HepG2 (cell line): Measurements from ENCODE around the gene RPS2. TPM values are rescaled to one million over a fixed set of nuclear protein-coding genes. Genes with fewer than 3 reads are reported as not detected.
A peak's percentile ranks its signal among the peaks of the same experiment; 100 is the strongest.

Experiments used
- AGO1 ChIP-seq: fragments of 200-400 bp; formaldehyde crosslinking; IDR thresholded peaks from 2 replicates; pipeline ENCODE4 v1.6.1; 2017; ENCODE audit warnings: mild to moderate bottlenecking, low read depth, low read length, moderate library complexity; ENCODE audit not compliant: poor library complexity, severe bottlenecking
- FIP1L1 ChIP-seq: fragments of 200-400 bp; formaldehyde crosslinking; IDR thresholded peaks from 2 replicates; pipeline ENCODE4 v1.6.1; 2018; ENCODE audit warnings: low read depth, mild to moderate bottlenecking, low read length, moderate library complexity, borderline replicate concordance; ENCODE audit not compliant: insufficient read depth
- FOSL2 ChIP-seq: sonication (generic); formaldehyde crosslinking; IDR thresholded peaks from 2 replicates; pipeline ENCODE4 v1.4.0; 2020; ENCODE audit warnings: missing genetic modification reagents
- FOXC1 ChIP-seq: sonication (generic); formaldehyde crosslinking; IDR thresholded peaks from 2 replicates; pipeline ENCODE4 v1.8.0; 2022; ENCODE audit warnings: mild to moderate bottlenecking, missing genetic modification reagents, borderline replicate concordance
- HDAC2 ChIP-seq: sonication (generic); formaldehyde crosslinking; IDR thresholded peaks from 2 replicates; pipeline ENCODE4 v1.4.0; 2020; ENCODE audit warnings: missing genetic modification reagents
- HES4 ChIP-seq: sonication (generic); formaldehyde crosslinking; IDR thresholded peaks from 2 replicates; pipeline ENCODE4 v1.9.0; 2021; ENCODE audit warnings: mild to moderate bottlenecking, missing genetic modification reagents, borderline replicate concordance
- KLF16 ChIP-seq, 2 experiments: sonication (generic) in 1 of 2; formaldehyde crosslinking in 1 of 2; IDR thresholded peaks; 2 replicates each; pipeline versions ENCODE4 v1.6.1 to v1.8.0; 2016 to 2023; ENCODE audit warnings: missing genetic modification reagents in 2 of 2, missing compliant biosample characterization in 1 of 2
- MXD4 ChIP-seq: IDR thresholded peaks from 2 replicates; pipeline ENCODE4 v1.6.1; 2016; ENCODE audit warnings: mild to moderate bottlenecking, missing biosample characterization, missing genetic modification reagents
- NR2F6 ChIP-seq, 2 experiments: IDR thresholded peaks; 2 replicates each; pipeline ENCODE4 v1.6.1; 2016; ENCODE audit warnings: antibody characterized with exemption in 1 of 2, mild to moderate bottlenecking in 1 of 2
- SALL1 ChIP-seq: sonication (generic); formaldehyde crosslinking; IDR thresholded peaks from 2 replicates; pipeline ENCODE4 v1.8.0; 2022; ENCODE audit warnings: mild to moderate bottlenecking, missing genetic modification reagents
- YEATS4 ChIP-seq: sonication (generic); formaldehyde crosslinking; IDR thresholded peaks from 2 replicates; pipeline ENCODE4 v1.4.0; 2020; ENCODE audit warnings: missing genetic modification reagents, borderline replicate concordance
- ZMYM3 ChIP-seq: sonication (generic); formaldehyde crosslinking; IDR thresholded peaks from 2 replicates; pipeline ENCODE4 v1.5.1; 2020; ENCODE audit warnings: mild to moderate bottlenecking, missing genetic modification reagents
- ZNF547 ChIP-seq: sonication (generic); formaldehyde crosslinking; IDR thresholded peaks from 2 replicates; pipeline ENCODE4 v1.5.1; 2020; ENCODE audit warnings: mild to moderate bottlenecking, missing genetic modification reagents
- ZSCAN25 ChIP-seq: sonication (generic); formaldehyde crosslinking; IDR thresholded peaks from 2 replicates; pipeline ENCODE4 v1.8.0; 2022; ENCODE audit warnings: mild to moderate bottlenecking, missing genetic modification reagents
- polyA plus RNA-seq, 8 experiments: library from polyadenylated mRNA; depleted of rRNA in 3 of 8; stranded (reverse) in 7 of 8; unstranded in 1 of 8; fragments of >200 nt; fragmentation: Illumina TruSeq in 4 of 8; extraction: Trizol in 4 of 8; gene quantifications; 2 replicates each; pipeline versions ENCODE4 v1.2.1 to v1.2.3, GENCODE V29; 2011 to 2016; ENCODE audit warnings: low read depth in 4 of 8, missing spikeins in 1 of 8, mixed read lengths in 1 of 8; ENCODE audit not compliant: insufficient read depth in 1 of 8
- total RNA-seq, 5 experiments: library from RNA; depleted of rRNA; stranded (reverse); fragments of >200 nt; fragmentation: Illumina TruSeq; extraction: Trizol; gene quantifications; 2 replicates each; pipeline ENCODE4 v1.2.3, GENCODE V29; 2016; ENCODE audit warnings: low read depth in 1 of 5
- TF ChIP-seq, protein P1 (sequence below): sonication (generic); formaldehyde crosslinking; IDR thresholded peaks from 2 replicates; pipeline ENCODE4 v1.5.0; 2020; ENCODE audit warnings: mild to moderate bottlenecking, missing genetic modification reagents, borderline replicate concordance
- TF ChIP-seq, protein P2 (sequence below): sonication (generic); formaldehyde crosslinking; IDR thresholded peaks from 2 replicates; pipeline ENCODE4 v1.4.0; 2020; ENCODE audit warnings: missing genetic modification reagents, borderline replicate concordance
- TF ChIP-seq, protein P3 (sequence below): sonication (generic); formaldehyde crosslinking; IDR thresholded peaks from 2 replicates; pipeline ENCODE4 v1.5.0; 2020; ENCODE audit warnings: missing genetic modification reagents

The RPS2 gene
- total and polyA plus RNA-seq, 2 of the 13 experiments (the other 11 are each of a cell fraction or from before 2014, with no cell fraction given) = 1,908 to 4,514 TPM

DNA sequence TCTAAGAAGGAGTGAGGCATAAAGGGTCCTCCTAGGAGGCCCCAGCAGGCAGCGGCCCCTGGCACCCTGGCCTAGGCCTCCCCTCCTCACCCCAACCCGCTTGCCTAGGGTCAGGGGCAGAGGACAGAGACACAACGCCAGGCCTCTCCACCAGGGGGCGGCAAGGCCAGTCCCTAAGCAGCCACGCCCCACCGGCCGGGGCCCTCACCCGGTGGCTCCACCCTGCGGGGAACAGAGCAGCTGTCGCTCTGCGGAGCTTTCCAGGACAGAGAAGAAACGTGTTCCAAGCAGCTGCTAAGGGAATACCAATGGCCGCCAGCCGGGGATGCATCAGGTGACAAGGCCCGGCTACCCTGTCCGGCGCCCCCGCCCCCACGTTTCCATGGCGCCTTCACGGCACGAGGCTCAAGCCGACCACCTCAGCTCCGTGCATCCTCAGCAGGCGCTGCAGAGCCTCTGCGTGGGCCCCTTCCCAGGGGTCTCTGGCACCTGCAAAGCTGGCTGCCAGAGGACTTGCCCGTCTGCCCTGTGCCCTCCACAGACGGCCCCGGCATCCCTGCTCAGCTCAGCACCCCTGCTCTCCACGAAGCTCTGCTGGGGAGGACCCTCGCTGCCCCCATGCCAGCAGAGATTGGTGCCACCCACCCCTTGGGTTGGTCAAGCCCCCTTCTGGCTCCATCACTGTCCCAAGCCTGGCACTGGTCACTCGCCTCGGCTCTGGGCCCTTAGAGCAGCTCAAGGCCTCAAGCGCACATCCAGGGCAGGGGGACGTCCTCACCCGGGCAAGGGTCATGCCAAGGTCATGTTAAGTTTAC is 39.4 kb upstream of the RPS2 start (continued):
- TF ChIP-seq, protein P1, sequence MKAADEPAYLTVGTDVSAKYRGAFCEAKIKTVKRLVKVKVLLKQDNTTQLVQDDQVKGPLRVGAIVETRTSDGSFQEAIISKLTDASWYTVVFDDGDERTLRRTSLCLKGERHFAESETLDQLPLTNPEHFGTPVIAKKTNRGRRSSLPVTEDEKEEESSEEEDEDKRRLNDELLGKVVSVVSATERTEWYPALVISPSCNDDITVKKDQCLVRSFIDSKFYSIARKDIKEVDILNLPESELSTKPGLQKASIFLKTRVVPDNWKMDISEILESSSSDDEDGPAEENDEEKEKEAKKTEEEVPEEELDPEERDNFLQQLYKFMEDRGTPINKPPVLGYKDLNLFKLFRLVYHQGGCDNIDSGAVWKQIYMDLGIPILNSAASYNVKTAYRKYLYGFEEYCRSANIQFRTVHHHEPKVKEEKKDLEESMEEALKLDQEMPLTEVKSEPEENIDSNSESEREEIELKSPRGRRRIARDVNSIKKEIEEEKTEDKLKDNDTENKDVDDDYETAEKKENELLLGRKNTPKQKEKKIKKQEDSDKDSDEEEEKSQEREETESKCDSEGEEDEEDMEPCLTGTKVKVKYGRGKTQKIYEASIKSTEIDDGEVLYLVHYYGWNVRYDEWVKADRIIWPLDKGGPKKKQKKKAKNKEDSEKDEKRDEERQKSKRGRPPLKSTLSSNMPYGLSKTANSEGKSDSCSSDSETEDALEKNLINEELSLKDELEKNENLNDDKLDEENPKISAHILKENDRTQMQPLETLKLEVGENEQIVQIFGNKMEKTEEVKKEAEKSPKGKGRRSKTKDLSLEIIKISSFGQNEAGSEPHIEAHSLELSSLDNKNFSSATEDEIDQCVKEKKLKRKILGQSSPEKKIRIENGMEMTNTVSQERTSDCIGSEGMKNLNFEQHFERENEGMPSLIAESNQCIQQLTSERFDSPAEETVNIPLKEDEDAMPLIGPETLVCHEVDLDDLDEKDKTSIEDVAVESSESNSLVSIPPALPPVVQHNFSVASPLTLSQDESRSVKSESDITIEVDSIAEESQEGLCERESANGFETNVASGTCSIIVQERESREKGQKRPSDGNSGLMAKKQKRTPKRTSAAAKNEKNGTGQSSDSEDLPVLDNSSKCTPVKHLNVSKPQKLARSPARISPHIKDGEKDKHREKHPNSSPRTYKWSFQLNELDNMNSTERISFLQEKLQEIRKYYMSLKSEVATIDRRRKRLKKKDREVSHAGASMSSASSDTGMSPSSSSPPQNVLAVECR = peak; percentile 80
- TF ChIP-seq HES4 (CRISPR knock-in tag) (no peak), AGO1 (peak; percentile 38), HDAC2 (peak; percentile 37; the same call in 1 of the 2 replicates), FOSL2 (CRISPR knock-in tag) (peak; percentile 35; the same call in 1 of the 2 replicates), NR2F6 (IDR thresholded peaks at IDR 0.05) (peak; percentile 26; the same call in 1 of the 2 replicates), NR2F6 (CRISPR knock-in tag; IDR thresholded peaks at IDR 0.05) (peak; percentile 67), SALL1 (CRISPR knock-in tag) (peak; percentile 73), ZSCAN25 (CRISPR knock-in tag) (peak; percentile 74; the same call in 1 of the 2 replicates), FIP1L1 (0 out of 2 replicates have a peak, but pooled peaks have one; percentile 69), ZNF547 (peak; percentile 65; the same call in 1 of the 2 replicates), YEATS4 (CRISPR knock-in tag) (peak; percentile 55; the same call in 1 of the 2 replicates), FOXC1 (peak; percentile 30; the same call in 1 of the 2 replicates), MXD4 (CRISPR knock-in tag) (peak; percentile 32; the same call in 1 of the 2 replicates), ZMYM3 (CRISPR knock-in tag) (peak; percentile 71; the same call in 1 of the 2 replicates), KLF16 (CRISPR knock-in tag; IDR thresholded peaks at IDR 0.05) (peak in 1 of 2 experiments; percentile 94; a peak in 2 of 4 replicates)
- TF ChIP-seq, protein P2, sequence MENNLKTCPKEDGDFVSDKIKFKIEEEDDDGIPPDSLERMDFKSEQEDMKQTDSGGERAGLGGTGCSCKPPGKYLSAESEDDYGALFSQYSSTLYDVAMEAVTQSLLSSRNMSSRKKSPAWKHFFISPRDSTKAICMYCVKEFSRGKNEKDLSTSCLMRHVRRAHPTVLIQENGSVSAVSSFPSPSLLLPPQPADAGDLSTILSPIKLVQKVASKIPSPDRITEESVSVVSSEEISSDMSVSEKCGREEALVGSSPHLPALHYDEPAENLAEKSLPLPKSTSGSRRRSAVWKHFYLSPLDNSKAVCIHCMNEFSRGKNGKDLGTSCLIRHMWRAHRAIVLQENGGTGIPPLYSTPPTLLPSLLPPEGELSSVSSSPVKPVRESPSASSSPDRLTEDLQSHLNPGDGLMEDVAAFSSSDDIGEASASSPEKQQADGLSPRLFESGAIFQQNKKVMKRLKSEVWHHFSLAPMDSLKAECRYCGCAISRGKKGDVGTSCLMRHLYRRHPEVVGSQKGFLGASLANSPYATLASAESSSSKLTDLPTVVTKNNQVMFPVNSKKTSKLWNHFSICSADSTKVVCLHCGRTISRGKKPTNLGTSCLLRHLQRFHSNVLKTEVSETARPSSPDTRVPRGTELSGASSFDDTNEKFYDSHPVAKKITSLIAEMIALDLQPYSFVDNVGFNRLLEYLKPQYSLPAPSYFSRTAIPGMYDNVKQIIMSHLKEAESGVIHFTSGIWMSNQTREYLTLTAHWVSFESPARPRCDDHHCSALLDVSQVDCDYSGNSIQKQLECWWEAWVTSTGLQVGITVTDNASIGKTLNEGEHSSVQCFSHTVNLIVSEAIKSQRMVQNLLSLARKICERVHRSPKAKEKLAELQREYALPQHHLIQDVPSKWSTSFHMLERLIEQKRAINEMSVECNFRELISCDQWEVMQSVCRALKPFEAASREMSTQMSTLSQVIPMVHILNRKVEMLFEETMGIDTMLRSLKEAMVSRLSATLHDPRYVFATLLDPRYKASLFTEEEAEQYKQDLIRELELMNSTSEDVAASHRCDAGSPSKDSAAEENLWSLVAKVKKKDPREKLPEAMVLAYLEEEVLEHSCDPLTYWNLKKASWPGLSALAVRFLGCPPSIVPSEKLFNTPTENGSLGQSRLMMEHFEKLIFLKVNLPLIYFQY (CRISPR knock-in tag) = 0 out of 2 replicates have a peak, but pooled peaks have one; percentile 25
- TF ChIP-seq, protein P3, sequence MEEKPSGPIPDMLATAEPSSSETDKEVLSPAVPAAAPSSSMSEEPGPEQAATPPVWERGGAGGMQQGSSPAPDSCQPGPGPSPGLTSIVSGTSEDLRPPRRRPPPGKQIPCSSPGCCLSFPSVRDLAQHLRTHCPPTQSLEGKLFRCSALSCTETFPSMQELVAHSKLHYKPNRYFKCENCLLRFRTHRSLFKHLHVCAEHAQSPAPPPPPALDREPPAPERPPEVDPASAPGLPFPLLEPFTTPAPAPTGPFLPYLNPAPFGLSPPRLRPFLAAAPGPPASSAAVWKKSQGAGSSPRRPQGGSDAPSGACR = no peak
